H1 (cell line): ENCODE measurements around the gene KIF5A. TPM values are rescaled to one million over a fixed set of nuclear protein-coding genes. Genes with fewer than 3 reads are reported as not detected.

ENCODE experiments used
- CBX5 ChIP-seq: fragments of 300-800, 300-1000 bp; sonication (generic); IDR thresholded peaks from 2 replicates; pipeline ENCODE4 v1.7.1; 2016; ENCODE audit warnings: antibody characterized with exemption, low read length, low read depth
- CREB1 ChIP-seq: IDR thresholded peaks from 2 replicates; pipeline ENCODE4 v1.6.1; 2012; ENCODE audit warnings: inconsistent platforms
- E2F6 ChIP-seq: IDR thresholded peaks from 2 replicates; pipeline ENCODE4 v1.6.1; 2012; ENCODE audit warnings: inconsistent platforms
- GABPA ChIP-seq: IDR thresholded peaks from 2 replicates; pipeline ENCODE4 v1.6.1; 2011; ENCODE audit warnings: mild to moderate bottlenecking, low read length, moderate library complexity, borderline replicate concordance; ENCODE audit not compliant: insufficient read depth
- HDAC6 ChIP-seq: IDR thresholded peaks from one replicate; pipeline ENCODE4 v1.7.1; 2012; ENCODE audit warnings: low read depth, mild to moderate bottlenecking, inconsistent platforms, low read length, moderate library complexity
- JUND ChIP-seq: IDR thresholded peaks from 2 replicates; pipeline ENCODE4 v1.6.1; 2011; ENCODE audit warnings: mild to moderate bottlenecking, improper control_type of control experiment, low read length
- MAX ChIP-seq: IDR thresholded peaks from 2 replicates; pipeline ENCODE4 v1.6.1; 2012; ENCODE audit warnings: inconsistent platforms
- NRF1 ChIP-seq: IDR thresholded peaks from 2 replicates; pipeline ENCODE4 v1.6.1; 2011; ENCODE audit warnings: mild to moderate bottlenecking, low read depth, low read length, improper control_type of control experiment
- POLR2AphosphoS5 ChIP-seq: IDR thresholded peaks from 2 replicates; pipeline ENCODE4 v1.6.1; 2011; ENCODE audit warnings: low read depth, low read length
- RBBP5 ChIP-seq: IDR thresholded peaks from 2 replicates; pipeline ENCODE4 v1.7.1; 2012; ENCODE audit warnings: low read depth, mild to moderate bottlenecking, inconsistent platforms, low read length, moderate library complexity, borderline replicate concordance
- SP1 ChIP-seq: IDR thresholded peaks from 2 replicates; pipeline ENCODE4 v1.6.1; 2011; ENCODE audit warnings: low read depth, low read length
- TBP ChIP-seq: IDR thresholded peaks from 2 replicates; pipeline ENCODE4 v1.6.1; 2011; ENCODE audit warnings: low read depth, low read length, improper control_type of control experiment
- TCF12 ChIP-seq: IDR thresholded peaks from 2 replicates; pipeline ENCODE4 v1.6.1; 2011; ENCODE audit warnings: low read depth, mild to moderate bottlenecking, low read length
- USF2 ChIP-seq: IDR thresholded peaks from 2 replicates; pipeline ENCODE4 v1.6.1; 2011; ENCODE audit warnings: low read length, improper control_type of control experiment
- polyA plus RNA-seq, 7 experiments: library from polyadenylated mRNA; depleted of rRNA in 3 of 7; stranded (reverse) in 5 of 7; unstranded in 2 of 7; fragments of >200 nt in 5 of 7; fragments of 200-250 nt in 2 of 7; gene quantifications; 1 replicate in 5 of 7; 2 replicates in 1 of 7; 4 replicates in 1 of 7; pipeline versions ENCODE4 v1.2.1 to v1.2.3, GENCODE V29; 2011 to 2013; ENCODE audit warnings: missing spikeins in 2 of 7, mixed read lengths in 2 of 7
- total RNA-seq: library from RNA; stranded (reverse); fragmentation: NEBNext Ultra II Directional; extraction: Animal tissue kit (Norgen Biotek cat#: 25700); gene quantifications from 2 replicates; pipeline ENCODE4 v1.2.1, GENCODE V29; 2021

Gene KIF5A
- total and polyA plus RNA-seq, 2 of the 8 experiments (the other 6 are each of a cell fraction or from before 2014, with no cell fraction given) = 10.7 to 21.9 TPM

GRCh38 chr12:57547288-57548012, 2.4 kb upstream of the KIF5A start (continued):
- no peak for TF ChIP-seq CBX5
- TF ChIP-seq MAX = no peak
- TF ChIP-seq JUND = peak; percentile 69; the same call in 1 of the 2 replicates
- no peak for TF ChIP-seq E2F6
- no peak for TF ChIP-seq USF2
- TF ChIP-seq SP1 = no peak
- no peak for TF ChIP-seq RBBP5
- TF ChIP-seq TCF12 = no peak
- peak; percentile 93 for TF ChIP-seq CREB1
- no peak for TF ChIP-seq TBP
- TF ChIP-seq POLR2AphosphoS5 = no peak
- TF ChIP-seq GABPA = no peak
- TF ChIP-seq HDAC6 = no peak
- TF ChIP-seq NRF1 = no peak
